ENCODE measurements around the gene SCRT2. TPM values are rescaled to one million over a fixed set of nuclear protein-coding genes. Genes with fewer than 3 reads are reported as not detected.

Gene SCRT2
- total and polyA plus RNA-seq, 9 of the 15 experiments (the other 6 are each of a cell fraction or from before 2014, with no cell fraction given) = 0.04 to 0.75 (median 0.13) TPM; not detected in 2

- TF ChIP-seq FOXK2 (conservative IDR thresholded peaks at IDR 0.05 in 1 of 2, IDR thresholded peaks at IDR 0.05 in 1 of 2; ENCODE audit: low read depth in 2 of 2) (no peak), HOMEZ (CRISPR knock-in tag; IDR thresholded peaks at IDR 0.05) (no peak), NONO (IDR thresholded peaks at IDR 0.05; ENCODE audit: low read depth in 2 of 2, low read length in 1 of 2) (no peak), PHB (CRISPR knock-in tag; IDR thresholded peaks at IDR 0.05) (no peak), NR2C1 (IDR thresholded peaks at IDR 0.05) (no peak), NR2C1 (tag; IDR thresholded peaks at IDR 0.05) (no peak), FIP1L1 (IDR thresholded peaks at IDR 0.05; ENCODE audit: low read depth, low read length, poor library complexity, severe bottlenecking) (no peak), YY1 (IDR thresholded peaks at IDR 0.05; ENCODE audit: borderline replicate concordance in 1 of 3, control insufficient read depth in 1 of 3, extremely low read depth in 1 of 3, insufficient read depth in 3 of 3, insufficient read length in 1 of 3, insufficient replicate concordance in 2 of 3, low read depth in 1 of 3, low read length in 2 of 3) (peak in 1 of 3 experiments; percentile 23), MCM5 (IDR thresholded peaks at IDR 0.05; ENCODE audit: low read depth) (no peak), ZBTB12 (CRISPR knock-in tag; IDR thresholded peaks at IDR 0.05) (no peak), GTF2F1 (IDR thresholded peaks at IDR 0.05; ENCODE audit: low read depth, low read length) (no peak), RBM22 (IDR thresholded peaks at IDR 0.05; ENCODE audit: low read depth, low read length, poor library complexity, severe bottlenecking) (no peak), ZBTB33 (CRISPR knock-in tag; IDR thresholded peaks at IDR 0.05) (no peak), STAT5B (CRISPR knock-in tag; IDR thresholded peaks at IDR 0.05) (no peak), ZNF551 (CRISPR knock-in tag; IDR thresholded peaks at IDR 0.05) (no peak), SFPQ (IDR thresholded peaks at IDR 0.05; ENCODE audit: low read depth, low read length) (no peak), SLC30A9 (CRISPR knock-in tag; IDR thresholded peaks at IDR 0.05) (no peak), ZNF197 (CRISPR knock-in tag; IDR thresholded peaks at IDR 0.05; ENCODE audit: low read depth) (no peak), NCOA6 (IDR thresholded peaks at IDR 0.05) (no peak), KAT8 (IDR thresholded peaks at IDR 0.05; ENCODE audit: low read depth) (no peak), FOXA3 (CRISPR knock-in tag; conservative IDR thresholded peaks at IDR 0.05 in 1 of 2, IDR thresholded peaks at IDR 0.05 in 1 of 2) (peak; percentile 38 to 58; a peak in 2 of 4 replicates)
Observed at GRCh38 chr20:667351-668034, 8.1 kb downstream of the SCRT2 start (continued).

Measured in K562 (cell line).